Measurements from ENCODE around the gene BUD23. TPM values are rescaled to one million over a fixed set of nuclear protein-coding genes. Genes with fewer than 3 reads are reported as not detected.

The BUD23 gene
- total and polyA plus RNA-seq, 9 of the 15 experiments (the other 6 are each of a cell fraction or from before 2014, with no cell fraction given), result 79.5 to 270 (median 150) TPM

DNA sequence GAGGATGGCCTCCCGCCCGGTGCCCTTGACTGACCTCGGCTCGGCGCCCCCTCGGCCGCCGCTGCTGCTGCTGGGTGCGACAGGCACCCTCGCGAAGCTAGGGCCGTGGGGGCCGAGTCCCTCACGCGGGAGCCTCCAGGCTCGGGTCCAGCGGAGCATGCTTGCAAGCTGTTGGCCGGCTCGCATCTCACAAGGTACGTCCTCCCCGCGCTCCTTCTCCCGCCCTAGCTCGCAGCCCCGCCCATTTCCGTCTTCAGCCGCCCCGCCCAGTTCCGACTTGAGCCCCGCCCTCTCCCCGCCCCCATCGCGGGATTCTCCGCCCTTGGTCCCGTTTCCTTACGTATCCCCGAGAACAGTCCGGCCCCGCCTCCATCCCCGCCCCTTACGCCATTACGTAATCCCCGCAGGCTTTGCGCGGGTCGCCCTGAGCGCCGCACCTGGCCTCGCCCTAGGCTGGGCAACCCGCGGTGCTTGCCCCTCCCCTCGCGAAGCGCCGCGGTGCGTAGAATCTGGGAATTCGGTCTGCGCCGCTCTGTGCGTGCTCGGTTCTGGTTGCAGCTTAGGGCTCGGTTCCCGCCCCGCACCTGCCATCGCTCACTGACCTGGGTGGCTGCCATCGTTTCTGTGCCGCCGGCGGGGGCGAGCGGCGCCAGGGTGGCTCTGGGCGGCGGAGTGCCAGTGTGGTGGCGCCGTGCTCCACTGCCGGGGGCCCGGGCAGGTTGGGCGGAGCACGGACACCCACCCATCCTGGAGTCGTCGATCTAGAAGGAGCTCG lies 55.4 kb downstream of the BUD23 start, which contains the start of gene ABHD11:
ABHD11 (minus strand) TSS at position 191 of the 775 bp plus-strand sequence; CDS start at position 159, 32 bp downstream.
- ATAC-seq (peak; percentile 90), DNase-seq (ENCODE audit: extremely low read depth in 1 of 4, low spot score in 3 of 4) (peak; percentile 99), FAIRE-seq (peak; percentile 92)
- no peaks in the 10 kb centered on the region for H3K27me3 ChIP-seq (ENCODE audit: control insufficient read depth in 2 of 2, insufficient read depth in 2 of 2, low read length in 2 of 2)
- H3K27ac ChIP-seq (ENCODE audit: extremely low read depth, low read depth, low read length), result peak within 1 kb of the TSS; percentile 91
- H4K20me1 ChIP-seq (replicated peaks; ENCODE audit: control insufficient read depth, insufficient read depth, low read length), result peaks cover 21% of the 10 kb centered on the region
- H2AFZ ChIP-seq (ENCODE audit: low read depth, low read length), result peak within 1 kb of the TSS; percentile 93
- H3K4me2 ChIP-seq (ENCODE audit: insufficient read depth, low read length), result peak within 1 kb of the TSS; percentile 91
- peak within 1 kb of the TSS; percentile 62 for H3K4me3 ChIP-seq
- peaks cover 2 to 58% of the 10 kb centered on the region in 2 experiments; a peak in 4 of 5 replicates for H3K4me1 ChIP-seq (replicated peaks in 1 of 2; ENCODE audit: control insufficient read depth in 2 of 2, insufficient read depth in 2 of 2, low read length in 2 of 2)
- H3K9ac ChIP-seq (ENCODE audit: insufficient read depth in 1 of 2, low read depth in 2 of 2, low read length in 2 of 2), result peak within 1 kb of the TSS; percentile 92 to 100
- no peaks in the 10 kb centered on the region for H3K9me3 ChIP-seq (replicated peaks; ENCODE audit: control insufficient read depth, insufficient read depth, low read depth, low read length)
- intact Hi-C loops (cut with micrococcal nuclease), result loop anchor here (2.0 to 10.0 kb wide), 2 partner anchors 116 to 404 kb away; no protein-coding TSS in a partner anchor
- CTCF ChIA-PET (ENCODE audit: low intra/inter-chr PET ratio), result no interaction called here
- BruUV-seq (replicated peaks), result TSS peak; percentile 85
- H3K9me1 ChIP-seq (ENCODE audit: control insufficient read depth, insufficient read depth, low read length), result peaks cover 4% of the 10 kb centered on the region
- H3K79me2 ChIP-seq (ENCODE audit: control insufficient read depth, insufficient read depth, low read length), result peaks cover 19% of the 10 kb centered on the region
- WGBS (ENCODE audit: insufficient coverage, low coverage, missing lambda C conversion rate), result 2% methylated on average over 61 of the region's 84 CpGs
- peaks cover 24% of the 10 kb centered on the region for H3K36me3 ChIP-seq (ENCODE audit: control insufficient read depth, insufficient read depth, low read length)
- POLR2A ChIA-PET, result interaction anchor here (0.5 to 2.3 kb wide), 14 partner anchors 10 to 216 kb away, joined by 3 to 9 read pairs (median 3); partner anchors contain the start of gene BAZ1B
- in situ Hi-C loops (cut with MboI), result loop anchor here (10.0 kb wide), 1 partner anchor 404 kb away; no protein-coding TSS in a partner anchor
- no peak for TF ChIP-seq SAFB2 (IDR thresholded peaks at IDR 0.05; ENCODE audit: borderline replicate concordance, low read depth, low read length, severe bottlenecking)
- TF ChIP-seq NFYB (IDR thresholded peaks at IDR 0.05; ENCODE audit: extremely low read depth, insufficient read length), result no peak
- TF ChIP-seq ZBTB17 (CRISPR knock-in tag; IDR thresholded peaks at IDR 0.05), result peak; percentile 88
- no peak for TF ChIP-seq MCM3 (IDR thresholded peaks at IDR 0.05)
- 0 out of 2 replicates have a peak, but pooled peaks have one; percentile 11 for TF ChIP-seq TEAD4 (IDR thresholded peaks at IDR 0.05; ENCODE audit: low read length)
- TF ChIP-seq TEAD4 (CRISPR knock-in tag; IDR thresholded peaks at IDR 0.05; ENCODE audit: borderline replicate concordance), result no peak
- TF ChIP-seq ZNF124 (CRISPR knock-in tag; IDR thresholded peaks at IDR 0.05), result no peak
- peak; percentile 85; the same call in 1 of the 2 replicates for TF ChIP-seq ZNF830 (CRISPR knock-in tag; IDR thresholded peaks at IDR 0.05)
- TF ChIP-seq CSDE1 (IDR thresholded peaks at IDR 0.05), result no peak
- 0 out of 2 replicates have a peak, but pooled peaks have one; percentile 47 for TF ChIP-seq JUNB (CRISPR knock-in tag; conservative IDR thresholded peaks at IDR 0.05)
- no peak for TF ChIP-seq XRCC5 (IDR thresholded peaks at IDR 0.05; ENCODE audit: low read depth, low read length)
- TF ChIP-seq DPF2 (IDR thresholded peaks at IDR 0.05), result no peak; the same call in 1 of the 2 replicates
- peak; percentile 94 for TF ChIP-seq RBFOX2 (IDR thresholded peaks at IDR 0.05; ENCODE audit: low read depth, low read length)
- no peak for TF ChIP-seq ZFP36 (IDR thresholded peaks at IDR 0.05; ENCODE audit: low read depth, low read length, partially characterized antibody)
- TF ChIP-seq, protein P1, sequence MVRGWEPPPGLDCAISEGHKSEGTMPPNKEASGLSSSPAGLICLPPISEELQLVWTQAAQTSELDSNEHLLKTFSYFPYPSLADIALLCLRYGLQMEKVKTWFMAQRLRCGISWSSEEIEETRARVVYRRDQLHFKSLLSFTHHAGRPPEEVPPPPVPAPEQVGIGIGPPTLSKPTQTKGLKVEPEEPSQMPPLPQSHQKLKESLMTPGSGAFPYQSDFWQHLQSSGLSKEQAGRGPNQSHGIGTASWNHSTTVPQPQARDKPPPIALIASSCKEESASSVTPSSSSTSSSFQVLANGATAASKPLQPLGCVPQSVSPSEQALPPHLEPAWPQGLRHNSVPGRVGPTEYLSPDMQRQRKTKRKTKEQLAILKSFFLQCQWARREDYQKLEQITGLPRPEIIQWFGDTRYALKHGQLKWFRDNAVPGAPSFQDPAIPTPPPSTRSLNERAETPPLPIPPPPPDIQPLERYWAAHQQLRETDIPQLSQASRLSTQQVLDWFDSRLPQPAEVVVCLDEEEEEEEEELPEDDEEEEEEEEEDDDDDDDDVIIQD (CRISPR knock-in tag; IDR thresholded peaks at IDR 0.05), result 0 out of 2 replicates have a peak, but pooled peaks have one; percentile 59
- TF ChIP-seq ZNF766 (CRISPR knock-in tag; conservative IDR thresholded peaks at IDR 0.05), result peak; percentile 14; the same call in 1 of the 2 replicates
- TF ChIP-seq ZNF165 (CRISPR knock-in tag; IDR thresholded peaks at IDR 0.05; ENCODE audit: borderline replicate concordance), result peak; percentile 77; the same call in 1 of the 2 replicates
- TF ChIP-seq, protein P2, sequence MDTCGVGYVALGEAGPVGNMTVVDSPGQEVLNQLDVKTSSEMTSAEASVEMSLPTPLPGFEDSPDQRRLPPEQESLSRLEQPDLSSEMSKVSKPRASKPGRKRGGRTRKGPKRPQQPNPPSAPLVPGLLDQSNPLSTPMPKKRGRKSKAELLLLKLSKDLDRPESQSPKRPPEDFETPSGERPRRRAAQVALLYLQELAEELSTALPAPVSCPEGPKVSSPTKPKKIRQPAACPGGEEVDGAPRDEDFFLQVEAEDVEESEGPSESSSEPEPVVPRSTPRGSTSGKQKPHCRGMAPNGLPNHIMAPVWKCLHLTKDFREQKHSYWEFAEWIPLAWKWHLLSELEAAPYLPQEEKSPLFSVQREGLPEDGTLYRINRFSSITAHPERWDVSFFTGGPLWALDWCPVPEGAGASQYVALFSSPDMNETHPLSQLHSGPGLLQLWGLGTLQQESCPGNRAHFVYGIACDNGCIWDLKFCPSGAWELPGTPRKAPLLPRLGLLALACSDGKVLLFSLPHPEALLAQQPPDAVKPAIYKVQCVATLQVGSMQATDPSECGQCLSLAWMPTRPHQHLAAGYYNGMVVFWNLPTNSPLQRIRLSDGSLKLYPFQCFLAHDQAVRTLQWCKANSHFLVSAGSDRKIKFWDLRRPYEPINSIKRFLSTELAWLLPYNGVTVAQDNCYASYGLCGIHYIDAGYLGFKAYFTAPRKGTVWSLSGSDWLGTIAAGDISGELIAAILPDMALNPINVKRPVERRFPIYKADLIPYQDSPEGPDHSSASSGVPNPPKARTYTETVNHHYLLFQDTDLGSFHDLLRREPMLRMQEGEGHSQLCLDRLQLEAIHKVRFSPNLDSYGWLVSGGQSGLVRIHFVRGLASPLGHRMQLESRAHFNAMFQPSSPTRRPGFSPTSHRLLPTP (IDR thresholded peaks at IDR 0.05; ENCODE audit: borderline replicate concordance, extremely low read depth, insufficient read length), result no peak
